HEK293 (cell line): ENCODE measurements around the gene ZER1.
A peak's percentile ranks its signal among the peaks of the same experiment; 100 is the strongest.

Experiments used
- CTCF ChIA-PET: fragments of 350-600 bp; formaldehyde crosslinking; extraction: SDS; loops from one replicate; lab custom pipeline; 2021; ENCODE audit warnings: antibody characterized with exemption; lab: Yijun Ruan, JAX
- POLR2A ChIA-PET: fragments of 300-600 bp; formaldehyde crosslinking; extraction: SDS; loops from one replicate; lab custom pipeline; 2020; ENCODE audit warnings: antibody characterized with exemption, inconsistent platforms; lab: Yijun Ruan, JAX
- H3K27ac ChIP-seq: fragments of 200-500 bp; sonication (Bioruptor generic); 2 replicates; pipeline ENCODE4 v1.5.1; 2014; ENCODE audit warnings: low read depth, low read length, control low read depth, inconsistent platforms; ENCODE audit errors: extremely low read depth
- H3K36me3 ChIP-seq, 2 experiments: fragments of 200-500 bp in 1 of 2; sonication (Bioruptor generic) in 1 of 2; 1 replicate in 1 of 2; 2 replicates in 1 of 2; pipeline ENCODE4 v1.5.1; 2014 to 2017; ENCODE audit warnings: inconsistent platforms in 2 of 2, low read length in 2 of 2; ENCODE audit not compliant: control insufficient read depth in 2 of 2, insufficient read depth in 1 of 2
- H3K4me1 ChIP-seq: fragments of 200-500 bp; sonication (Bioruptor generic); 2 replicates; pipeline ENCODE4 v1.5.1; 2014; ENCODE audit warnings: mild to moderate bottlenecking, low read length, inconsistent platforms; ENCODE audit not compliant: control insufficient read depth, insufficient read depth
- H3K4me3 ChIP-seq: 2 replicates; pipeline ENCODE4 v1.5.1; 2011; ENCODE audit warnings: low read depth, mild to moderate bottlenecking, control low read depth, low read length, moderate library complexity
- H3K9me3 ChIP-seq: fragments of 200-500 bp; sonication (Bioruptor generic); 2 replicates; pipeline ENCODE4 v1.5.1; 2014; ENCODE audit warnings: low read depth, low read length, inconsistent platforms; ENCODE audit not compliant: control insufficient read depth, insufficient read depth
- EGR2 ChIP-seq: fragments of 450-650 bp; formaldehyde crosslinking; IDR thresholded peaks from 2 replicates; pipeline ENCODE4 v1.5.1; 2016; ENCODE audit warnings: low read depth, missing biosample characterization, missing genetic modification characterization
- GLIS2 ChIP-seq: fragments of 450-650 bp; formaldehyde crosslinking; IDR thresholded peaks from 2 replicates; pipeline ENCODE4 v1.5.1; 2016; ENCODE audit warnings: missing biosample characterization, missing genetic modification characterization
- IKZF3 ChIP-seq: fragments of 450-650 bp; IDR thresholded peaks from 2 replicates; pipeline ENCODE4 v1.5.0; 2018; ENCODE audit warnings: missing biosample characterization, mild to moderate bottlenecking, missing genetic modification characterization, moderate library complexity
- INSM2 ChIP-seq: fragments of 450-650 bp; formaldehyde crosslinking; IDR thresholded peaks from 2 replicates; pipeline ENCODE4 v1.5.1; 2016; ENCODE audit warnings: missing biosample characterization, missing genetic modification characterization
- KLF1 ChIP-seq: fragments of 450-650 bp; formaldehyde crosslinking; IDR thresholded peaks from 2 replicates; pipeline ENCODE4 v1.5.1; 2016; ENCODE audit warnings: missing biosample characterization, missing genetic modification characterization
- ZBTB11 ChIP-seq: fragments of 450-650 bp; formaldehyde crosslinking; conservative IDR thresholded peaks from 2 replicates; pipeline ENCODE4 v1.5.1; 2016; ENCODE audit warnings: low read depth, missing biosample characterization, missing genetic modification characterization
- ZBTB44 ChIP-seq: fragments of 450-650 bp; IDR thresholded peaks from 2 replicates; pipeline ENCODE4 v1.5.1; 2018; ENCODE audit warnings: missing biosample characterization, mild to moderate bottlenecking, missing genetic modification characterization
- ZBTB48 ChIP-seq: fragments of 450-650 bp; formaldehyde crosslinking; IDR thresholded peaks from 2 replicates; pipeline ENCODE4 v1.5.1; 2016; ENCODE audit warnings: missing biosample characterization, missing genetic modification characterization
- ZBTB6 ChIP-seq: fragments of 450-650 bp; formaldehyde crosslinking; IDR thresholded peaks from 2 replicates; pipeline ENCODE4 v1.5.1; 2017; ENCODE audit warnings: missing biosample characterization, missing genetic modification characterization
- ZBTB7A ChIP-seq: fragments of 450-650 bp; formaldehyde crosslinking; IDR thresholded peaks from 2 replicates; pipeline ENCODE4 v1.5.1; 2016; ENCODE audit warnings: low read depth, missing biosample characterization, missing genetic modification characterization
- ZFHX2 ChIP-seq: fragments of 450-650 bp; formaldehyde crosslinking; conservative IDR thresholded peaks from 2 replicates; pipeline ENCODE4 v1.5.1; 2016; ENCODE audit warnings: missing biosample characterization, missing genetic modification characterization
- ZFP69B ChIP-seq: fragments of 450-650 bp; formaldehyde crosslinking; IDR thresholded peaks from 2 replicates; pipeline ENCODE4 v1.5.1; 2016; ENCODE audit warnings: missing biosample characterization, missing genetic modification characterization
- ZNF121 ChIP-seq: fragments of 450-650 bp; formaldehyde crosslinking; IDR thresholded peaks from 2 replicates; pipeline ENCODE4 v1.5.1; 2016; ENCODE audit warnings: missing biosample characterization, missing genetic modification characterization
- ZNF140 ChIP-seq: fragments of 450-650 bp; formaldehyde crosslinking; IDR thresholded peaks from 2 replicates; pipeline ENCODE4 v1.5.1; 2016; ENCODE audit warnings: missing biosample characterization, missing genetic modification characterization
- ZNF16 ChIP-seq: fragments of 450-650 bp; formaldehyde crosslinking; IDR thresholded peaks from 2 replicates; pipeline ENCODE4 v1.5.1; 2016; ENCODE audit warnings: low read depth, missing biosample characterization, missing genetic modification characterization
- ZNF18 ChIP-seq: fragments of 450-650 bp; formaldehyde crosslinking; IDR thresholded peaks from 2 replicates; pipeline ENCODE4 v1.5.1; 2016; ENCODE audit warnings: missing biosample characterization, missing genetic modification characterization
- ZNF211 ChIP-seq: fragments of 450-650 bp; formaldehyde crosslinking; IDR thresholded peaks from 2 replicates; pipeline ENCODE4 v1.5.1; 2016; ENCODE audit warnings: low read depth, missing biosample characterization, missing genetic modification characterization
- ZNF23 ChIP-seq: fragments of 450-650 bp; formaldehyde crosslinking; IDR thresholded peaks from 2 replicates; pipeline ENCODE4 v1.5.1; 2016; ENCODE audit warnings: missing biosample characterization, missing genetic modification characterization, borderline replicate concordance
- ZNF366 ChIP-seq: fragments of 450-650 bp; formaldehyde crosslinking; conservative IDR thresholded peaks from 2 replicates; pipeline ENCODE4 v1.5.1; 2016; ENCODE audit warnings: missing biosample characterization, missing genetic modification characterization
- ZNF501 ChIP-seq: fragments of 450-650 bp; formaldehyde crosslinking; IDR thresholded peaks from 2 replicates; pipeline ENCODE4 v1.5.1; 2016; ENCODE audit warnings: missing biosample characterization, missing genetic modification characterization
- ZNF530 ChIP-seq: fragments of 450-650 bp; formaldehyde crosslinking; IDR thresholded peaks from 2 replicates; pipeline ENCODE4 v1.5.1; 2016; ENCODE audit warnings: low read depth, missing biosample characterization, missing genetic modification characterization
- ZNF558 ChIP-seq: fragments of 450-650 bp; formaldehyde crosslinking; IDR thresholded peaks from 2 replicates; pipeline ENCODE4 v1.5.1; 2016; ENCODE audit warnings: missing biosample characterization, missing genetic modification characterization
- ZNF629 ChIP-seq: fragments of 450-650 bp; formaldehyde crosslinking; IDR thresholded peaks from 2 replicates; pipeline ENCODE4 v1.5.1; 2017; ENCODE audit warnings: missing biosample characterization, missing genetic modification characterization
- ZNF660 ChIP-seq: fragments of 450-650 bp; IDR thresholded peaks from 2 replicates; pipeline ENCODE4 v1.5.1; 2018; ENCODE audit warnings: missing biosample characterization, mild to moderate bottlenecking, missing genetic modification characterization
- ZNF670 ChIP-seq: fragments of 450-650 bp; formaldehyde crosslinking; IDR thresholded peaks from 2 replicates; pipeline ENCODE4 v1.5.1; 2016; ENCODE audit warnings: missing biosample characterization, missing genetic modification characterization, low read depth

ZER1 gene

GRCh38 chr9:128723866-128724743 lies 47.6 kb downstream of the ZER1 start, which contains the start of gene ZDHHC12 (continued):
- no peak for TF ChIP-seq ZBTB44 (tag by site-specific recombination)
- 0 out of 2 replicates have a peak, but pooled peaks have one; percentile 16 for TF ChIP-seq ZNF121 (tag by site-specific recombination)
- TF ChIP-seq ZNF558 (tag by site-specific recombination): 0 out of 2 replicates have a peak, but pooled peaks have one; percentile 21
- TF ChIP-seq ZFHX2: peak; percentile 88
- TF ChIP-seq, all 188 proteins: peak for 77

- no peaks in the 10 kb centered on the region for H3K9me3 ChIP-seq
- peak overlapping the region; percentile 40 for H3K27ac ChIP-seq
- H3K36me3 ChIP-seq: peaks cover 0 to 30% of the 10 kb centered on the region in 2 experiments; a peak in 1 of 3 replicates
- CTCF ChIA-PET: interaction anchor here (1.4 to 1.5 kb wide), 2 partner anchors 17 to 21 kb away, joined by 3 to 8 read pairs; partner anchors contain the start of gene PKN3
- peak overlapping the region; percentile 91 for H3K4me3 ChIP-seq
- H3K4me1 ChIP-seq: no peaks in the 10 kb centered on the region
- POLR2A ChIA-PET: interaction anchor here (0.6 to 2.5 kb wide), 18 partner anchors 9 to 455 kb away, joined by 3 to 22 read pairs (median 8); partner anchors contain the start of genes ENDOG, IER5L, PKN3 and SET
- no peak for TF ChIP-seq ZBTB11
- no peak for TF ChIP-seq ZFP69B (tag by site-specific recombination)
- peak; percentile 94 for TF ChIP-seq IKZF3 (tag by site-specific recombination)
- peak; percentile 57; the same call in 1 of the 2 replicates for TF ChIP-seq EGR2 (tag by site-specific recombination)
- TF ChIP-seq ZNF16 (tag by site-specific recombination): no peak
- no peak for TF ChIP-seq ZNF670 (tag by site-specific recombination)
- TF ChIP-seq ZNF660 (tag by site-specific recombination): no peak
- TF ChIP-seq ZNF530 (tag by site-specific recombination): no peak
- TF ChIP-seq ZNF23 (tag by site-specific recombination): no peak
- no peak for TF ChIP-seq ZBTB6 (tag by site-specific recombination)
- TF ChIP-seq ZNF18: no peak
- peak; percentile 58; the same call in 1 of the 2 replicates for TF ChIP-seq ZNF366 (tag by site-specific recombination)
- TF ChIP-seq ZNF140 (tag by site-specific recombination): no peak
- no peak; the same call in 1 of the 2 replicates for TF ChIP-seq GLIS2
- 0 out of 2 replicates have a peak, but pooled peaks have one; percentile 2 for TF ChIP-seq ZBTB7A
- TF ChIP-seq ZNF629 (tag by site-specific recombination): no peak
- TF ChIP-seq ZNF211 (tag by site-specific recombination): no peak
- TF ChIP-seq ZBTB48 (tag by site-specific recombination): 0 out of 2 replicates have a peak, but pooled peaks have one; percentile 55
- no peak for TF ChIP-seq KLF1
- TF ChIP-seq ZNF501 (tag by site-specific recombination): no peak
- no peak for TF ChIP-seq INSM2 (tag by site-specific recombination)
These were observed 48.3 kb downstream of the ZER1 start for GRCh38 chr9:128723352-128723865.
